HFF-Myc (cell line): ENCODE results near the gene RPUSD4.

ENCODE experiments used
- DNase-seq: peaks from one replicate; pipeline ENCODE4 v3.0.0-alpha.2; 2011; ENCODE audit warnings: low read depth; ENCODE audit errors: extremely low read depth
- H3K4me3 ChIP-seq: replicated peaks from 2 replicates; pipeline ENCODE4 v1.5.1; 2011; ENCODE audit warnings: low read depth, mild to moderate bottlenecking, control low read depth, low read length
- CTCF ChIP-seq: IDR thresholded peaks from 2 replicates; pipeline ENCODE4 v1.5.1; 2012; ENCODE audit warnings: mild to moderate bottlenecking, low read depth, low read length, control low read depth; ENCODE audit errors: missing control alignments

RPUSD4 gene

GRCh38 chr11:126153006-126153405 is 58.4 kb downstream of the RPUSD4 start:
- DNase-seq, result no peak
- H3K4me3 ChIP-seq, result no peak overlapping the region
- no peak for TF ChIP-seq CTCF

GRCh38 chr11:126152586-126152985 is 58.9 kb downstream of the RPUSD4 start:
- H3K4me3 ChIP-seq, result no peak overlapping the region

GRCh38 chr11:126152152-126152551 is 59.3 kb downstream of the RPUSD4 start:
- TF ChIP-seq CTCF, result no peak
- no peak for DNase-seq
- no peak overlapping the region for H3K4me3 ChIP-seq

More at GRCh38 chr11:126152586-126152985, 58.9 kb downstream of the RPUSD4 start:
- no peak for TF ChIP-seq CTCF
- no peak for DNase-seq
